Epithelial cell of esophagus (primary cell): Measurements from ENCODE around the gene IVD.

ENCODE experiments used
- DNase-seq: peaks from one replicate; pipeline ENCODE4 v3.0.0; 2010; ENCODE audit warnings: low read depth
- H3K4me3 ChIP-seq: 2 replicates; pipeline ENCODE4 v1.5.1; 2011; ENCODE audit warnings: mild to moderate bottlenecking, low read length, control low read depth
- CTCF ChIP-seq: IDR thresholded peaks from 2 replicates; pipeline ENCODE4 v1.5.1; 2011; ENCODE audit warnings: low read depth, mild to moderate bottlenecking, low read length, control low read depth, inconsistent platforms; ENCODE audit not compliant: insufficient read depth; ENCODE audit errors: missing control alignments

IVD gene

DNA sequence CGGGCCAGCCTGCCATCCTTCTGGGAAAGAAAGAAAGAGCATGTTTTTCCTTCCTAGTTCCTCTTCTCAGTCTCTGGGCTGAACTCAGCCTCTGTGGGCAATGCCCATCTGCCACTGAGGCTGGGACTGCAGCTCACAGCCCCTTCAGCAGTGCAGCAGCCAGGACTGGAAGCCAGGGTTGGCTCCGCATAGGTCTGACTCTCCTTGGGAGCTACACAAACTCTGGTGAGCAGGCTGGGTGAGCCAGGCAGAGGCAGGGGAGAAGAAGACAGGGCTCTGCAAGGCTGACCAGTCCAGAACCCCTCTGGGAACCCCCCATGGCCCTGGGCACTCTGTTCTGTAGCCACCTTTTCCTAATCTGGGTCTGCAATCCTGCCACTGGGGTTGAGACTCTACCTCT lies 44.0 kb upstream of the IVD start:
- no peak overlapping the region for H3K4me3 ChIP-seq
- TF ChIP-seq CTCF: no peak
- no peak for DNase-seq

- TF ChIP-seq CTCF: no peak
- no peak for DNase-seq
Observed at GRCh38 chr15:40363611-40364010, 42.0 kb upstream of the IVD start.

DNA sequence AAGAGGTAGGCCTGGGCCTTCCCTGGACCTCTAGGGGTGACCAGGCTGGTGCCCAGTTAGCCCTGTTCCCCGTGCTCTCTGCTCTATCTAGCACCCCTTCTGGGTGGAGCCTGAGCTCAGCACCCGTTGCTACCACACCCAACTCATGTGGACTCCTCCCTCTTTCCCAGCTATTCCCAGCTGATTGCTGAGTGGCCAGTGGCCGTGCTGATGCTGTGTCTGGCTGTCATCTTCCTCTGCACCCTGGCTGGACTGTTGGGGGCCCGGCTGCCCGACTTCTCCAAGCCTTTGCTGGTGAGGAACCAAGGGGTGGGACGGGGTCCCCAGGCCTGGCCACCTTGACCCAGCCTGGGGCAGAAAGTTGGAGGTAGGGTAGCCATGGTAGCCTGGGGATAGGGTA lies 41.3 kb upstream of the IVD start:
- H3K4me3 ChIP-seq: no peak overlapping the region
- no peak for TF ChIP-seq CTCF
- no peak for DNase-seq

More at GRCh38 chr15:40363611-40364010, 42.0 kb upstream of the IVD start:
- H3K4me3 ChIP-seq: no peak overlapping the region

- DNase-seq: no peak
- no peak overlapping the region for H3K4me3 ChIP-seq
- TF ChIP-seq CTCF: no peak
Observed at GRCh38 chr15:40365016-40365415, 40.6 kb upstream of the IVD start.

GRCh38 chr15:40365624-40366456 lies 39.8 kb upstream of the IVD start:
- no peak for DNase-seq
- no peak overlapping the region for H3K4me3 ChIP-seq
- TF ChIP-seq CTCF: no peak

GRCh38 chr15:40366457-40367370 lies 38.9 kb upstream of the IVD start:
- H3K4me3 ChIP-seq: no peak overlapping the region
- no peak for DNase-seq

More at GRCh38 chr15:40366457-40367370, 38.9 kb upstream of the IVD start:
- TF ChIP-seq CTCF: no peak
